Measurements from ENCODE around the gene DCDC2B.
"Not testable (repeated sequence)": the region's sequence is repeated elsewhere in the genome, so short reads cannot be mapped to it uniquely, and the experiment has no call there.

The DCDC2B gene

DNA sequence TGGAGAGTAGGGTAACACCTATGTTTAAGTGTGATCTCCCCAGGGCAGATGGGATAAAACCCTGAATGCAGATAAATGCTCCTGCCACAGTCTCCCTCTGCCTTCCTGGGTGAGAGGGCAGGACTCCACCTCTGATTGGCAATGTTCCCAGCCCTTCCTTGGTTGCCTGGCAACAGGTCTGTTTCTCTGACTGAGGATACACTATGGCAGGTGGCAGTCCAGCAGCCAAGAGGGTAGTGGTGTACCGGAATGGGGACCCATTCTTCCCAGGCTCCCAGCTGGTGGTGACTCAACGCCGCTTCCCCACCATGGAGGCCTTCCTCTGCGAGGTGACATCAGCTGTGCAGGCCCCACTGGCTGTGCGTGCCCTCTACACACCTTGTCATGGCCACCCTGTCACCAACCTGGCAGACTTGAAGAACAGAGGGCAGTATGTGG is at the start of gene DCDC2B:
DCDC2B (plus strand) TSS at position 199 of the 438 bp plus-strand sequence; CDS start at position 204, 5 bp downstream.
- DNase-seq (ENCODE audit: insufficient read length, low spot score) (no peak), FAIRE-seq (no peak)
- TF ChIP-seq, protein P1, sequence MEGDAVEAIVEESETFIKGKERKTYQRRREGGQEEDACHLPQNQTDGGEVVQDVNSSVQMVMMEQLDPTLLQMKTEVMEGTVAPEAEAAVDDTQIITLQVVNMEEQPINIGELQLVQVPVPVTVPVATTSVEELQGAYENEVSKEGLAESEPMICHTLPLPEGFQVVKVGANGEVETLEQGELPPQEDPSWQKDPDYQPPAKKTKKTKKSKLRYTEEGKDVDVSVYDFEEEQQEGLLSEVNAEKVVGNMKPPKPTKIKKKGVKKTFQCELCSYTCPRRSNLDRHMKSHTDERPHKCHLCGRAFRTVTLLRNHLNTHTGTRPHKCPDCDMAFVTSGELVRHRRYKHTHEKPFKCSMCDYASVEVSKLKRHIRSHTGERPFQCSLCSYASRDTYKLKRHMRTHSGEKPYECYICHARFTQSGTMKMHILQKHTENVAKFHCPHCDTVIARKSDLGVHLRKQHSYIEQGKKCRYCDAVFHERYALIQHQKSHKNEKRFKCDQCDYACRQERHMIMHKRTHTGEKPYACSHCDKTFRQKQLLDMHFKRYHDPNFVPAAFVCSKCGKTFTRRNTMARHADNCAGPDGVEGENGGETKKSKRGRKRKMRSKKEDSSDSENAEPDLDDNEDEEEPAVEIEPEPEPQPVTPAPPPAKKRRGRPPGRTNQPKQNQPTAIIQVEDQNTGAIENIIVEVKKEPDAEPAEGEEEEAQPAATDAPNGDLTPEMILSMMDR (IDR thresholded peaks at IDR 0.05; ENCODE audit: insufficient read depth, missing control alignments), result no peak

DNA sequence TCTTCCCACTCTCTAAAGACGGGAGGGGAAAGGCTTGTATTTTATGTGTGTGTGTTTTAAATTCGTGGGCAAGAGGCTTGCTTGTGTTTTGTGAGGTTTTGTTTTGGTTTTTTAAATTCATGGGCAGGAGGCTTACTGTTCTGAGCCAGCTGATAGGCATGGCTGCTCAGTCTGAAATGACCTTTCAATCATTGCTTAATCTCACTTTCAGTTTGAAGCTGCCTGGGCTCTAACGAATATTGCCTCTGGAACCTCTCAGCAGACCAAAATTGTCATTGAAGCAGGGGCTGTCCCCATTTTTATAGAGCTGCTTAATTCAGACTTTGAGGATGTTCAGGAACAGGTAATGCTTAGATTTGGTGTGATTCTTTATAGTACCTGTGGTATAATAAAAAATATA is 49.7 kb upstream of the DCDC2B start:
- FAIRE-seq (no peak), DNase-seq (ENCODE audit: insufficient read length, low spot score) (no peak)
- TF ChIP-seq, protein P1 (IDR thresholded peaks at IDR 0.05; ENCODE audit: insufficient read depth, missing control alignments), result no peak

DNA sequence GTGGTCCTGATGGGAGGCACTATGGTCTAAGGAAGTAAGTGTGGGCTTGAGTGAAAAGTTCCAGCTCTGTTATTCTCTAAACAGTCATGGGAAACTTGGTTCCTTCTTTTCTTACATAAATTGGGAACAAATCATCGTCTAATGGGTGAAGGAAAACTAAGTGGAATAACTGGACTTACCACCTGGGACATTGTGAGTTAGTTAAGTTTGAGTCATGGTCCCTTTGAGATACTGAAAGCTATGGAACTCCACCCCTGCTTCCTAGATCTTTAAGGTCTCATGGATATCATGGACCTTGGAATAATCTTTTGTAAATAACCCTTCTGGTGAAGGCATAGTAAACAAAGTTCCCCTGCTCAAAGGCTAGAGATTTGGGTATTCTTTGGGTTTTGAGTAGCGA is 45.5 kb upstream of the DCDC2B start:
- TF ChIP-seq, protein P1 (IDR thresholded peaks at IDR 0.05; ENCODE audit: insufficient read depth, missing control alignments), result no peak
- FAIRE-seq, result no peak
- no peak for DNase-seq (ENCODE audit: insufficient read length, low spot score)

DNA sequence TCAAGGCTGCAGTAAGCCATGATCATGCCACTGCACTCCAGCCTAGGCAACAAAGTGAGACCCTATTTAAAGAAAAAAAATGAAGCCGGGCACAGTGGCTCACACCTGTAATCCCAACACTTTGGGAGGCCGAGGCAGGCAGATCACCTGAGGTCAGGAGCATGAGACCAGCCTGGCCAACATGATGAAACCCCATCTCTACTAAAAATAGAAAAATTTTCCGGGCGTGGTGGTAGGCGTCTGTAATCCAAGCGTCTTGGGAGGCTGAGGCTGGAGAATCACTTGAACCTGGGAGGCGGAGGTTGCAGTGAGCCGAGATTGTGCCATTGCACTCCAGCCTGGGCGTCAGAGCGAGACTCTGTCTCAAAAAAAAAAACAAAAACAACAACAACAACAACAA is 43.3 kb upstream of the DCDC2B start:
- not testable (repeated sequence) for FAIRE-seq; DNase-seq (ENCODE audit: insufficient read length, low spot score)

DNA sequence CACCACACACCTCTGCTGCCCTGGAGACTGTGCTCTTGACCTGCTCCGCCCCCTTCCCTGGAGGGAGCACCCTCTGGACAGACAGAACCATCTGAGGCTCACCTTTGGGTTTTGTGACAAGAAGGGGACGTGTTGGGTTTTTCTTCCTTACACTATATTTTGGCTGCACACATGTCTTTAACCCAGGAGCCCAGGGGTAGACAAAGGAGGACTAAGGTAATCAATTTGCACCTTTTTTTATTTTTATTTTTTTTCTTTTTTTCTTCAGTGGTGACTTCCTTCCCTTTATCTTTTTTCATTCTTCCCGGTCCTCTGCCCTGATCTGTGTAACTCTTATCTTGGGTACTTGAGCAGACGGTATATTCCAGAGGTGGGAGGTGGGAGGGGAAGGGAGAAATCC is 37.9 kb upstream of the DCDC2B start:
- TF ChIP-seq, protein P1 (IDR thresholded peaks at IDR 0.05; ENCODE audit: insufficient read depth, missing control alignments), result no peak
- FAIRE-seq (no peak), DNase-seq (ENCODE audit: insufficient read length, low spot score) (no peak)

DNA sequence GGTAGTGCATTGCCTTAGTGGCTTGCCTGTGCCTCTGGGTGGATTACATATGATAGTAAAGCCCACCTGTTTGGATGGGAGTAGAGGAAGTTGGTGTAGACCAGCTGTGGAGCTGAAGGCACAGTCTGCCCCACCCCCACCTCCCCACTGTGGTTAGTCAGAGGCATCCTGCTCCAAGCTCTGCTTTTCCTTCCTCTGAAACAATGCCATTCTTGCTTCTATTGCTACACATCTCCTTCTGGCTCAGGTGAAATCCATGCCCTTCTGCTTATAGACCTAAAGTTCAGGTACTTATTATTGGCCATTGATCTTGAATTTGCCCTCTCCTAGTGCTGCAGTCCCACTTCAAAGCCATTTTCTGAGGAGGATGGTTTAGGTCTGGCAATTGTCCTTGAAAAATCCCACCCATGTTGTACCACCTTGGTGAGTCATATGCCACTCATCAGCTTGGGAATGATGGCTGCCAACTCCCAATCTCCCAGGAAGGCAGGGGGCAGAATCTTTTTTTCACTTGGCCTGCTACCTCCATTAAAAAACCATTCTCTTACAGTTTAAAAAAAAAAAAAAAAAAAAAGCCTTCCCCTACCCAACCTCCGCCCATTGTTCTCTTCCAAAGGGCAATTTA is 36.2 kb upstream of the DCDC2B start:
- no peak for FAIRE-seq
- TF ChIP-seq, protein P1 (IDR thresholded peaks at IDR 0.05; ENCODE audit: insufficient read depth, missing control alignments), result no peak

DNA sequence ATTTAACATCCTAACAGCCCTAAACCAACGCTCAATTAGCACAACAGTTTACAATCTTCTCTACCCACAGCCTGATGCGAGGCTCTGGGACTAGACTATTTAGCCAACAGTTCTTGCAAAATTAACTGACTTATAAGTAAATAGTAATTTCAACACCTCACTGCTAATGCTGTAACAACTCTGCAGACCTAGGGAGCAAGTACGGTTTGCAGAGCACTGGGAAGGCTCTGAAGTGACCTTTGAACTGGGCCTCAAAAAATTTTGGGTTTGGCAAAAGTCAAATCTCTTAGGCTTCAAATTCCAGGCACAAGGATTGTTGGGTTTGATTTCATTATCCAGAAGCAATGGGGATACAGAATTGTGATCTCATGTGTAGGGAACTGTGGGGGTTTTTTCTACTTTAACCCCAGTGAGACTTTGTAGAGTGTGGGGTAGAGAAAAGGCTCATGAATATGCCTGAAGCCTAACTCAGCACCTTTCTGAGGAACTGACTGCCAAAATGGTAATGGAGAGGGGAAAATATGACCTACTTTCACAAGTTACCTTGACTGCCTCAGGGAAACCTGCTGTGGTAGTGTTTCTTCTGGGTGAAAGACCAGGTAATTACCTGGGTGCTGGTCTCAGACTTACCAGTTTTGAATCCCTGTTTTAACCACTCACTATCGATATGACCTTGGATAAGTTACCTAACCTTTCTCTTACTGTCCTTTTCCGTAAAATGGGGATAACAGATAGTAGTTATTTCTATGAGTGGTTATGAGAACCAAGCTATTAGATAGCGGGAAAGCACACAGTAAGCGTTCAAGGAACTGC is 30.3 kb upstream of the DCDC2B start:
- TF ChIP-seq, protein P1 (IDR thresholded peaks at IDR 0.05; ENCODE audit: insufficient read depth, missing control alignments), result no peak
- DNase-seq (ENCODE audit: insufficient read length, low spot score) (no peak), FAIRE-seq (no peak)

More for the DNA sequence above, 36.2 kb upstream of the DCDC2B start:
- DNase-seq (ENCODE audit: insufficient read length, low spot score), result no peak

Measured in D721Med (cell line).